Esophagus (tissue), 2 donors: Measurements from ENCODE around the gene KCNQ5. TPM values are rescaled to one million over a fixed set of nuclear protein-coding genes. Genes with fewer than 3 reads are reported as not detected.

Source experiments
- H3K27ac ChIP-seq, 2 donors: one replicate each; pipeline ENCODE4 v1.5.1; 2013; ENCODE audit warnings: low read depth in 2 of 2, mild to moderate bottlenecking in 2 of 2, inconsistent platforms in 1 of 2, low read length in 1 of 2, moderate library complexity in 1 of 2
- H3K27me3 ChIP-seq, 2 donors: one replicate each; pipeline ENCODE4 v1.6.1; 2013; ENCODE audit warnings: low read length in 2 of 2, control low read depth in 1 of 2, mild to moderate bottlenecking in 1 of 2; ENCODE audit not compliant: insufficient read depth in 2 of 2, control insufficient read depth in 1 of 2
- H3K36me3 ChIP-seq, 2 donors: one replicate each; pipeline ENCODE4 v1.6.1; 2013; ENCODE audit warnings: low read length in 1 of 2; ENCODE audit not compliant: control insufficient read depth in 2 of 2, insufficient read depth in 2 of 2
- H3K4me1 ChIP-seq, 2 donors: one replicate each; pipeline ENCODE4 v1.6.1; 2013; ENCODE audit warnings: low read length in 1 of 2; ENCODE audit not compliant: control insufficient read depth in 2 of 2, insufficient read depth in 2 of 2
- H3K4me3 ChIP-seq, 2 donors: one replicate each; pipeline ENCODE4 v1.5.1; 2013; ENCODE audit warnings: low read length in 2 of 2, mild to moderate bottlenecking in 2 of 2, low read depth in 1 of 2, moderate library complexity in 1 of 2
- H3K9me3 ChIP-seq, 2 donors: one replicate each; pipeline ENCODE4 v1.6.1; 2013; ENCODE audit warnings: mild to moderate bottlenecking in 2 of 2, low read depth in 1 of 2, low read length in 1 of 2, moderate library complexity in 1 of 2; ENCODE audit not compliant: control insufficient read depth in 2 of 2, insufficient read depth in 1 of 2
- WGBS, 2 donors: extraction: QIAGEN DNeasy Blood & Tissue Kit; methylation state at CpG; one replicate each; pipeline ENCODE4 v1.1.7; 2013; 5-methylcytosine and 5-hydroxymethylcytosine counted together
- polyA plus RNA-seq, 2 donors: library from polyadenylated mRNA; stranded (reverse); fragments of 200-250 nt; gene quantifications; one replicate each; pipeline ENCODE4 v1.2.3, GENCODE V29; 2013
- donor health status: healthy with polysubstance abuse.
- donor health status: Bipolar disorder and iron deficiency.

KCNQ5 gene
- polyA plus RNA-seq, 2 donors, result 0.18 to 0.22 TPM

DNA sequence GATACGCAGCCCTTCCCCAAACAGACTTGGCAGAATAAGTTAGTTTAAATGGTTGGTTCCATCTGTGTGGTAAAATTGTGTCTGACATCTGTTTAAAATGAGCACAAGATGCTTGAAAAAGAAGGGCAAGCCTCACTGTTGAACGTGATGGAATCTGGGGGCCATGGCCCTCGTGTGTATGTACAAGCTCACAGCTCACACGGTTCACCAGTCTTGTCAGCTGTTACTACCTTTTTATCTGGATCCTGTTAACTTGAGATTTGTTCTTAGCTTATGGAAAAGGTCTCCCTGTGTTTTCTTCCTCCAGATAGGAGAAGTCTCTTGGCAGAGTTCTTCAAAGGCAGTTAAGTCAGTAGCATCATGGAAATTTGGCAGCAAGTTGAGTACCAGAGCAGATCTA is 332.9 kb downstream of the KCNQ5 start:
- WGBS, 2 donors, result 71 to 74% methylated on average over 4 of the region's 4 CpGs
- Histone ChIP-seq H3K4me3 (no peak overlapping the region), H3K4me1 (peaks cover 0 to 3% of the 10 kb centered on the region in 2 donors), H3K36me3 (no peaks in the 10 kb centered on the region), H3K27me3 (no peaks in the 10 kb centered on the region), H3K9me3 (no peaks in the 10 kb centered on the region), H3K27ac (no peak overlapping the region)

DNA sequence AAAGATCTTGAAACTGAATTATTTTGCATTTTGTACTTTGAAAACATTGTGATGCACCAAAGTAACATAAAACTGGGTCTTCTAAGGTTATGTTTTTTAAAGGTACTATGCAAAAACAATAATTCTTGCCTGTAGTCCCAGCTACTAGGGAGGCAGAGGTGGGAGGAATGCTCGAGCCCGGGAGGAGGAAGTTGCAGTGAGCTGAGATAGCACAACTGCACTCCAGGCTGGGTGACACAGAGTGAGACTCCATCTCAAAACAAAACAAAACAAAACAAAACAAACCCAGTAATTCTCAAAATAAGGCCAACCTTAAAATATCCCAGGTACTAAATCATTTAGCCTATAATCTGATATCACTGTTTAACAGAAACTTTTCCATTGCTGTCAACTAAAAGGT is 333.8 kb downstream of the KCNQ5 start:
- H3K9me3 ChIP-seq, result no peaks in the 10 kb centered on the region
- no peak overlapping the region for H3K4me3 ChIP-seq
- H3K27me3 ChIP-seq, result no peaks in the 10 kb centered on the region
- WGBS, 2 donors, result 63 to 65% methylated on average over 2 of the region's 2 CpGs
- H3K27ac ChIP-seq, result no peak overlapping the region
- no peaks in the 10 kb centered on the region for H3K36me3 ChIP-seq
- H3K4me1 ChIP-seq, result no peaks in the 10 kb centered on the region

DNA sequence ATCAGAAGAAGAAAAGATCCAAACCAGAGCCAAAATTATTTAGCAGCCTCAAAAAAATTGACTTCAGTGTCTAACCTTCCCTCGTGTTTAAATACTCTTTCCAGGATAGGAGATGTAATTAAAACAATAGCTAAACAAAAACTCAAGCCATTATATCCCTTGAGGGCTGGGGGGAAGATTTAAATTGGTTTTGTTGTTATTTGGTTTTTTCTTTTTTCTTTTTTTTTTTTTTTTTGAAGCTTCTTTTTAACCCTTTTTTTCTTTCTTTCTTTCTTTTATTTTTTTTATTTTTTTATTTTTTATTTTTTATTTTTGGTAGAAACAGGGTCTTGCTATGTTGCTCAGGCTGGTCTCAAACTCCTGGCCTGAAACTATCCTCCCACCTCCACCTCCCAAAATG is 334.4 kb downstream of the KCNQ5 start:
- no peaks in the 10 kb centered on the region for H3K27me3 ChIP-seq
- no peaks in the 10 kb centered on the region for H3K36me3 ChIP-seq
- H3K4me1 ChIP-seq, result no peaks in the 10 kb centered on the region
- H3K4me3 ChIP-seq, result no peak overlapping the region
- WGBS, 2 donors, result 52 to 61% methylated on average over 1 of the region's 1 CpG
- H3K9me3 ChIP-seq, result no peaks in the 10 kb centered on the region
- no peak overlapping the region for H3K27ac ChIP-seq

DNA sequence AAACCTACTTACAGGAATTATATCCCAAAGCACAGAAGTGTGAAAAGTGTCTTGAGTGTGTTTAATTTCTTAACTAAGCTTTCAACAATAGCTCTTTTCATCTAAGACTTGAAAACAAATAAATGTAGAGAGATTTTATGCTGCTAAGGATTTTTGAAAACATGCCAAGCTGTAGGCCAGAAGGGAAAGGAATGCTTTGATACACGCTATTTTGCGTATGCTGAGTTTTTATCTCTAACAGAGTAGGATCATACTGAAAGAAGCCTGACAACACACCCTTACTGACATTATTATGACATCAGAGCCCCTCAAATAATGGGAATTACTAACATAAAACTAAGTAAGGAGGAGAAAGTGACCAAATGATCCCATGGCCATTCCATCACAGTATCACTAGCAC is 338.0 kb downstream of the KCNQ5 start:
- Histone ChIP-seq H3K27ac (no peak overlapping the region), H3K9me3 (no peaks in the 10 kb centered on the region), H3K36me3 (no peaks in the 10 kb centered on the region), H3K4me3 (no peak overlapping the region), H3K4me1 (no peaks in the 10 kb centered on the region), H3K27me3 (no peaks in the 10 kb centered on the region)
- WGBS, 2 donors, result 67 to 74% methylated on average over 2 of the region's 2 CpGs

DNA sequence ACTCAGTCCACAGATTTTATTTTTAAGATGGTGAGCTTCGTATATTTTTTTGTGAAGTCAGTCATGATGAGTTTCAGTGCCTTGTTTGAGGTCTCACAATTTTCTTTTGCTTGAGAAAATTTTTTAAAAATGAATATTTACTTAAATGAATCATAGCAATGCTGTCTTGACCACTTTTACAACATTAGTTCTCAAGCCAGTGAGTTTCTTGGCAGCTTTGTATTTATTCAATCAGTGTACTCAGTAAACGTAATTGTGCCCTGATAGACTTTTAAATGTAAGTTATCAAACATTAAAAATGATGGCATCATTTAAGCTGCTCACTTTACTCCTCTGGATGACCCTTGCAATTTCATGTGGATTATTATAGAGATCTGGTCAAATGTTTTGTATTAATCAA is 342.1 kb downstream of the KCNQ5 start:
- no peaks in the 10 kb centered on the region for H3K27me3 ChIP-seq
- H3K4me1 ChIP-seq, result no peaks in the 10 kb centered on the region
- H3K27ac ChIP-seq, result no peak overlapping the region
- H3K36me3 ChIP-seq, result no peaks in the 10 kb centered on the region
- no peaks in the 10 kb centered on the region for H3K9me3 ChIP-seq
- 84 to 85% methylated on average over 2 of the region's 2 CpGs for WGBS, 2 donors
- H3K4me3 ChIP-seq, result no peak overlapping the region

DNA sequence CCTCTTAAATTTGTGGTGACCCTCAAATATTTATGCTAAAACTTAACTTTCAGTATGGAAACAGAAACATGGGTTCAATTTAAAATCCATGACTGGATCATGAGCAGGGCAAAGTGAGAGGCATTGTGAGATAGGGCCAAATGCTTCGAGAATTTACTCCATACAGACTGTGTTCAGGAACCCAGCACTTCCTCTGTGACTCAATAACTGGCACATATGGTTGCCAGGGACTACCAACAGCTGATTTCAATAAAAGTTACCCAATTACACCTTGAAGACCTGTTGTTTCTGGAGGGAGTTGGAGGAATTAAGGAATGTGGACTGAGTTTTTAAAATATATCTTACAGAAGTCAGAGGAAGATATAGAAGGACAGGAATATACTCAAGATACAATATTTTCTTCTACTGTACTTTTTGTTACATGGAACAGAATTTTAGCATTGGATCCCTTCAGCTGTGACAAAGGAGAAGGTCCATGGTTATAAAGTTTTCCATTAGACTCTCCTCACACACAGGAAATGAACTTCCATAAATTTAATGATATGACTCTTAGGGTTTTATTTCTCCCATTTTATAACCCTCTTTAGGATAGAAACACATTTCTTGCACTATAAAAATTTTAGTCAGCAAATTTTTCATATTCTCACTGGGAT is 344.9 kb downstream of the KCNQ5 start:
- no peaks in the 10 kb centered on the region for H3K36me3 ChIP-seq
- H3K4me3 ChIP-seq, result no peak overlapping the region
- H3K27ac ChIP-seq, result no peak overlapping the region
- 49 to 60% methylated on average over 1 of the region's 1 CpG for WGBS, 2 donors
- H3K9me3 ChIP-seq, result no peaks in the 10 kb centered on the region
- H3K27me3 ChIP-seq, result no peaks in the 10 kb centered on the region
- no peaks in the 10 kb centered on the region for H3K4me1 ChIP-seq

DNA sequence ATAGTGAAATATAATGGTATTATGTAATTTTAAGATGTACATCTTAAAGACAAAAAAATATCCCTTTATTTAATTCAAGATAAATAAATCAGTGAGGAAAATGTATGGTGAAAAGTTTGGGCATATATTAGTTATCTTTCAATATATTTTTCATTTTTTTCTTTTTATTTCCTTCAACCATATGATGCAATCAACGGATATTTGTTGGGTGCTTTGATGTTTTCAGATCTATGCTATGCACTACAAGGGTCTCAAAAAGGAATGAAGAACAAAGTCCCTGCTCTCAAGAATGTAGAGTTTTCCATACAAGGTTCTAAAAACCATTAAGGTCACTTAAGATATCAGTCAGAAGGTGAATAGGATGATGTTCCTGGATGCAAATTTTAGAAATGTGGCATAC is 345.5 kb downstream of the KCNQ5 start:
- Histone ChIP-seq H3K36me3 (no peaks in the 10 kb centered on the region), H3K4me1 (no peaks in the 10 kb centered on the region), H3K27ac (no peak overlapping the region), H3K27me3 (no peaks in the 10 kb centered on the region), H3K9me3 (no peaks in the 10 kb centered on the region), H3K4me3 (no peak overlapping the region)
- 84 to 92% methylated on average over 1 of the region's 1 CpG for WGBS, 2 donors

DNA sequence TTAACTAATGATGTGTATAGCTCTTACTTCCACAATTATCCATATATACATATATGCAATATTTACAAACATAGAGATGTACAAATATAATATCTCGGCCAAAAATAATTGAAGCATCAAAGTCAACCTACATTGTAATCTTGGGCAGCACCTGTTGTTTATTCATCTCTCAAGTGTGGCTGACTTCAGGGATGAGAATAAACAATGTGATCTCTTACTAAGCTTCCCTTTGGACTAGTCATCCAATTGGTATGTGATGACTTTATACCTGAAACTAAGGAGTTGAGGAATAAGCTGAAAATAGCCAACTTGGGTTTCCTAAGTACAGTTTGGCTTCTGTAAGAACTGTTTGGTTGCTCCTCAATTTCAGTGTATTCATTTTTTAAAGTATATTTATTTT is 346.8 kb downstream of the KCNQ5 start:
- no peaks in the 10 kb centered on the region for H3K27me3 ChIP-seq
- no peak overlapping the region for H3K4me3 ChIP-seq
- H3K9me3 ChIP-seq, result no peaks in the 10 kb centered on the region
- no peaks in the 10 kb centered on the region for H3K4me1 ChIP-seq
- WGBS, 2 donors, result 42 to 61% methylated on average over 1 of the region's 1 CpG
- H3K36me3 ChIP-seq, result no peaks in the 10 kb centered on the region
- H3K27ac ChIP-seq, result no peak overlapping the region

DNA sequence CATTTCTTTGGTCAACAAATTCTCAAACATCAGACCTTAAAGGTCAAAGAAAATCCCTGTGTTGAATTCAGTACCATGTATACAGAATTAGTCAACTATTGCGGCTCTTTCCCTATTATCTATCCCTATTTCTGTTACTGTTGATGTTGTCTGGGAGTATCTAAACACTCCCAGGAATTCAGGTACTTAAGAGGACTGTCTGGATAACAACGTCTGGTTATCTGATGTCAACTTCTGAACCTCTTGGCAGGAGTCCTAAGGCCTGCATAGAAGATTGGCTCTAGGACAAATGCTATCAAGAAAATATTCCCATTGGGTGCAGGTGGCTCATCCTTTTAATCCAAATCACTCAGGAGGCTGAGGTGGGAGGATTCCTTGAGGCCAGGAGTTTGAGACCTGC is 347.8 kb downstream of the KCNQ5 start:
- WGBS, 2 donors, result 71 to 73% methylated on average over 2 of the region's 2 CpGs

DNA sequence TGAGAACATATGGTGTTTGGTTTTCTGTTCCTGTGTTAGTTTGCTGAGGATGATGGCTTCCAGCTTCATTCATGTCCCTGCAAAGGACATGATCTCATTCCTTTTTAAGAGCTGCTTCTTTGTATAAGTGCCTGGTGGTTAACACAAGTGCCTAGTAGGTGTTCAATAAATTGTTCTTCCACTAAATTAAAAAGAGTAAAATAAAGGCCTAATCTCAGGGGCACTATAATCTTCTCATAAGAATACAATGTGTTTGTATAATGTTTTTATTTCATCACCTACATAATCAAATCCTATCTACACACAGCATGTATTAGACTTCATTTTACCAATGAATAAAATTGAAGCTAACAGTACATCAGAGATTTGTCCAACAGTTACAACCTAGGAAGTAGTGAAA is 350.7 kb downstream of the KCNQ5 start:
- no peaks in the 10 kb centered on the region for H3K36me3 ChIP-seq
- no peaks in the 10 kb centered on the region for H3K9me3 ChIP-seq
- no peaks in the 10 kb centered on the region for H3K27me3 ChIP-seq
- H3K27ac ChIP-seq, result no peak overlapping the region
- H3K4me3 ChIP-seq, result no peak overlapping the region
- H3K4me1 ChIP-seq, result no peaks in the 10 kb centered on the region

More for the DNA sequence above, 347.8 kb downstream of the KCNQ5 start:
- H3K36me3 ChIP-seq, result no peaks in the 10 kb centered on the region
- H3K9me3 ChIP-seq, result no peaks in the 10 kb centered on the region
- H3K27me3 ChIP-seq, result no peaks in the 10 kb centered on the region
- H3K27ac ChIP-seq, result no peak overlapping the region
- no peak overlapping the region for H3K4me3 ChIP-seq
- H3K4me1 ChIP-seq, result no peaks in the 10 kb centered on the region
